Panc1 (cell line): Measurements from ENCODE around the gene OTULINL. TPM values are rescaled to one million over a fixed set of nuclear protein-coding genes. Genes with fewer than 3 reads are reported as not detected.

ENCODE experiments used
- ATAC-seq: fragments of 200-7000 bp; cut with Tn5 transposase; 2 replicates; pipeline ENCODE4 v1.9.1; 2020; ENCODE audit warnings: mild to moderate bottlenecking, moderate library complexity
- BruUV-seq: library from RNA; stranded (reverse); fragments of 400-500 nt; replicated peaks from 2 replicates; lab custom pipeline; 2021; lab: Mats Ljungman, UMichigan
- CTCF ChIA-PET: fragments of 300-600 bp; sonication (Branson Sonifier 250); formaldehyde crosslinking; loops from one replicate; lab custom pipeline; 2022; ENCODE audit warnings: antibody characterized with exemption; lab: Charles Lee
- POLR2A ChIA-PET: fragments of 300-600 bp; sonication (Branson Sonifier 250); formaldehyde crosslinking; loops from one replicate; lab custom pipeline; 2022; ENCODE audit warnings: antibody characterized with exemption; lab: Charles Lee
- DNase-seq: peaks from one replicate; pipeline ENCODE4 v3.0.0-alpha.2; 2010; ENCODE audit warnings: low read depth, low spot score
- H3K27ac ChIP-seq: 2 replicates; pipeline ENCODE4 v1.5.1; 2011; ENCODE audit warnings: mild to moderate bottlenecking, low read length, inconsistent platforms
- H3K27me3 ChIP-seq: fragments of 200-500 bp; sonication (Bioruptor generic); 2 replicates; pipeline ENCODE4 v1.6.0; 2014; ENCODE audit warnings: low read length, inconsistent platforms; ENCODE audit not compliant: control insufficient read depth, insufficient read depth
- H3K36me3 ChIP-seq: fragments of 200-500 bp; sonication (Bioruptor generic); 2 replicates; pipeline ENCODE4 v1.5.1; 2014; ENCODE audit warnings: inconsistent platforms, mild to moderate bottlenecking, low read length, moderate library complexity; ENCODE audit not compliant: control insufficient read depth, insufficient read depth
- H3K4me1 ChIP-seq: 2 replicates; pipeline ENCODE4 v1.5.1; 2011; ENCODE audit warnings: inconsistent platforms, mild to moderate bottlenecking, low read length, moderate library complexity; ENCODE audit not compliant: control insufficient read depth, insufficient read depth
- H3K4me3 ChIP-seq, 2 experiments: 2 replicates each; pipeline ENCODE4 v1.5.1; 2011 to 2012; ENCODE audit warnings: low read depth in 2 of 2, low read length in 2 of 2, mild to moderate bottlenecking in 2 of 2, inconsistent platforms in 1 of 2, moderate library complexity in 1 of 2
- H3K9me3 ChIP-seq: fragments of 200-500 bp; sonication (Bioruptor generic); 2 replicates; pipeline ENCODE4 v1.5.1; 2014; ENCODE audit warnings: low read depth, mild to moderate bottlenecking, inconsistent platforms, low read length, moderate library complexity; ENCODE audit not compliant: control insufficient read depth, insufficient read depth
- POLR2AphosphoS5 ChIP-seq: IDR thresholded peaks from 2 replicates; pipeline ENCODE4 v1.6.1; 2012; ENCODE audit warnings: mild to moderate bottlenecking, low read depth, low read length, moderate library complexity
- REST ChIP-seq, 2 experiments: IDR thresholded peaks; 2 replicates each; pipeline ENCODE4 v1.6.1; 2011 to 2012; ENCODE audit warnings: low read depth in 2 of 2, control low read depth in 1 of 2, low read length in 1 of 2, mild to moderate bottlenecking in 1 of 2, moderate library complexity in 1 of 2; ENCODE audit not compliant: insufficient read depth in 1 of 2
- SIN3A ChIP-seq: IDR thresholded peaks from 2 replicates; pipeline ENCODE4 v1.6.1; 2012; ENCODE audit warnings: low read depth, mild to moderate bottlenecking, low read length, moderate library complexity, borderline replicate concordance; ENCODE audit not compliant: insufficient read depth
- TCF7L2 ChIP-seq: IDR thresholded peaks from 2 replicates; pipeline ENCODE4 v1.6.1; 2011; ENCODE audit warnings: mild to moderate bottlenecking, low read depth, low read length, inconsistent platforms
- in situ Hi-C: cut with HindIII; loops from 2 replicates; pipeline ENCODE4 v1.10.0; 2016; ENCODE audit warnings: low sequenced_read_pairs, low pct_unique_long_range_greater_than_20kb
- intact Hi-C: fragments of 100-400 bp; cut with micrococcal nuclease; formaldehyde crosslinking; loops from one replicate; pipeline ENCODE4 v1.10.0; 2022; ENCODE audit not compliant: unreplicated experiment
- total RNA-seq: library from RNA; stranded (reverse); gene quantifications from one replicate; pipeline ENCODE4 v1.2.1, GENCODE V29; 2021; ENCODE audit not compliant: unreplicated experiment
- TF ChIP-seq, protein P1 (sequence below): fragments of 450-650 bp; IDR thresholded peaks from 2 replicates; pipeline ENCODE4 v1.5.1; 2017; ENCODE audit warnings: mild to moderate bottlenecking

The OTULINL gene
- total RNA-seq, 1 experiment from 2014 or later = 1.8 TPM

DNA sequence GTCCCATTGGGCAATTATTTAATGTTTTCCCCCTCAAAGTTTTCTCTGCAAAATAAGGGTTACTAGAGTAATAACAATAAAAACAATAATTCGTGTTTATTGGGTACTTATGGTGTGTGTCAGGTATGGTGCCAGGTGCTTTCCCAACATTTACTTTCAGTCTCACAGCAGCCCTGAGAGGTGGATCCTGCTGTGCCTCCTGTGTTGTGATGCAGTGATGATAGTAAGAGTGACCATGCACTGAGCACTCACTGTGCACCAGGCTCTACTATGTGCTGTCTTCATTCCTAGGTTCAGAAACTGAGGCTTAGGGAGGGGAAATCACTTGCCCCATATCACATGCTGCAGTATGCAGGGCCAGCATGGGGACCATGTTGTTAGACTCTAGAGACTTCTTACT lies 15.5 kb downstream of the OTULINL start:
- no peaks in the 10 kb centered on the region for H3K9me3 ChIP-seq
- intact Hi-C loops = no loop called here
- no peaks in the 10 kb centered on the region for H3K4me1 ChIP-seq
- DNase-seq (no peak), ATAC-seq (no peak)
- no peak overlapping the region for H3K4me3 ChIP-seq
- ChIA-PET CTCF (no interaction called here), POLR2A (no interaction called here)
- no TSS peak for BruUV-seq
- H3K36me3 ChIP-seq = no peaks in the 10 kb centered on the region
- peaks cover 2% of the 10 kb centered on the region; the same call in 1 of the 2 replicates for H3K27me3 ChIP-seq
- in situ Hi-C loops = no loop called here
- no peak overlapping the region for H3K27ac ChIP-seq
- TF ChIP-seq SIN3A = no peak
- no peak for TF ChIP-seq REST (IDR thresholded peaks at IDR 0.05; ENCODE audit: insufficient read depth in 1 of 2, low read depth in 2 of 2, low read length in 1 of 2)
- TF ChIP-seq, protein P1, sequence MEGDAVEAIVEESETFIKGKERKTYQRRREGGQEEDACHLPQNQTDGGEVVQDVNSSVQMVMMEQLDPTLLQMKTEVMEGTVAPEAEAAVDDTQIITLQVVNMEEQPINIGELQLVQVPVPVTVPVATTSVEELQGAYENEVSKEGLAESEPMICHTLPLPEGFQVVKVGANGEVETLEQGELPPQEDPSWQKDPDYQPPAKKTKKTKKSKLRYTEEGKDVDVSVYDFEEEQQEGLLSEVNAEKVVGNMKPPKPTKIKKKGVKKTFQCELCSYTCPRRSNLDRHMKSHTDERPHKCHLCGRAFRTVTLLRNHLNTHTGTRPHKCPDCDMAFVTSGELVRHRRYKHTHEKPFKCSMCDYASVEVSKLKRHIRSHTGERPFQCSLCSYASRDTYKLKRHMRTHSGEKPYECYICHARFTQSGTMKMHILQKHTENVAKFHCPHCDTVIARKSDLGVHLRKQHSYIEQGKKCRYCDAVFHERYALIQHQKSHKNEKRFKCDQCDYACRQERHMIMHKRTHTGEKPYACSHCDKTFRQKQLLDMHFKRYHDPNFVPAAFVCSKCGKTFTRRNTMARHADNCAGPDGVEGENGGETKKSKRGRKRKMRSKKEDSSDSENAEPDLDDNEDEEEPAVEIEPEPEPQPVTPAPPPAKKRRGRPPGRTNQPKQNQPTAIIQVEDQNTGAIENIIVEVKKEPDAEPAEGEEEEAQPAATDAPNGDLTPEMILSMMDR = no peak
- TF ChIP-seq POLR2AphosphoS5 = no peak
- no peak for TF ChIP-seq TCF7L2

DNA sequence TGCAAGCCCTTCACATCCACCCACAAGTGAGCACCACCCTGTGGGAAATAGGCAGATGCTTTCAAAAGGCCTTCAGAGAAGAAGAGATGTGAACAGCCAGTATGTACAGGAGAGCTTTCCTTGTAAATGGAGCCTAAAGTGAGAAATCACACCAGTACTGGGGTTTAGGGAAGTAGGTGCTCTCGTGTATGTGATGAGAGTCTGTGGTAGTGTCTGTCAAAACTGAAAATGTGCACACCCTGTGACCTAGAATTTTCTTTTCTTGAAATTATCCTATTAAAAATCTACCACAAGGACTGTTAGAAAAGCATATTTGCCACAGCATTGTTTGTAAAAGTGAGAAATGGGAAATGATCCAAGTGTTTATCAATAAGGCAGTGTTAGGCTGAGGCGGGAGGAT lies 16.6 kb downstream of the OTULINL start:
- no peak for TF ChIP-seq POLR2AphosphoS5
- TF ChIP-seq, protein P1 = no peak
- no peak for TF ChIP-seq TCF7L2
- TF ChIP-seq REST (IDR thresholded peaks at IDR 0.05; ENCODE audit: insufficient read depth in 1 of 2, low read depth in 2 of 2, low read length in 1 of 2) = no peak
- TF ChIP-seq SIN3A = no peak
- H3K9me3 ChIP-seq = no peaks in the 10 kb centered on the region
- DNase-seq (no peak), ATAC-seq (no peak)
- intact Hi-C loops = no loop called here
- H3K4me1 ChIP-seq = no peaks in the 10 kb centered on the region
- no TSS peak for BruUV-seq
- no peak overlapping the region for H3K4me3 ChIP-seq
- ChIA-PET POLR2A (no interaction called here), CTCF (no interaction called here)
- H3K27me3 ChIP-seq = 0 out of 2 replicates have a peak, but pooled peaks cover 2% of the 10 kb centered on the region
- no peaks in the 10 kb centered on the region for H3K36me3 ChIP-seq
- no peak overlapping the region for H3K27ac ChIP-seq
- in situ Hi-C loops = no loop called here
